Heart right ventricle (tissue), 16 donors: Measurements from ENCODE around the gene R3HCC1L. TPM values are rescaled to one million over a fixed set of nuclear protein-coding genes. Genes with fewer than 3 reads are reported as not detected.

Experiments used
- ATAC-seq, 8 donors: fragments of 200-7000 bp; cut with Tn5 transposase; one replicate each; pipeline ENCODE4 v1.9.1; 2020; ENCODE audit warnings: mild to moderate bottlenecking in 8 of 8, moderate library complexity in 8 of 8, moderate number of reproducible peaks in 1 of 8
- DNase-seq, 2 donors: peaks; one replicate each; pipeline ENCODE4 v3.0.0-alpha.2; 2020
- H3K27ac ChIP-seq, 10 donors: fragments of 200-600 bp; sonication (generic) in 2 of 10; one replicate each; pipeline versions ENCODE4 v1.5.0 to v1.8.0; 2020 to 2022; ENCODE audit warnings: mild to moderate bottlenecking in 3 of 10
- H3K27me3 ChIP-seq, 7 donors: fragments of 200-600 bp; one replicate each; pipeline ENCODE4 v1.8.0; 2021 to 2022; ENCODE audit warnings: mild to moderate bottlenecking in 2 of 7
- H3K36me3 ChIP-seq, 9 donors: fragments of 200-600 bp; sonication (generic) in 1 of 9; one replicate each; pipeline versions ENCODE4 v1.5.0 to v1.8.0; 2020 to 2022; ENCODE audit warnings: mild to moderate bottlenecking in 2 of 9
- H3K4me1 ChIP-seq, 9 donors: fragments of 200-600 bp; sonication (generic) in 1 of 9; one replicate each; pipeline versions ENCODE4 v1.5.0 to v1.8.0; 2020 to 2022; ENCODE audit warnings: mild to moderate bottlenecking in 4 of 9
- H3K4me3 ChIP-seq, 10 donors: fragments of 200-600 bp; sonication (generic) in 2 of 10; one replicate each; pipeline versions ENCODE4 v1.5.0 to v1.8.0; 2020 to 2022; ENCODE audit warnings: mild to moderate bottlenecking in 7 of 10, moderate library complexity in 2 of 10
- H3K9me3 ChIP-seq, 11 donors: fragments of 200-600 bp in 10 of 11; sonication (generic) in 2 of 11; one replicate each; pipeline versions ENCODE4 v1.5.0 to v1.8.0; 2013 to 2022; ENCODE audit warnings: mild to moderate bottlenecking in 2 of 11, control low read depth in 1 of 11, moderate library complexity in 1 of 11
- WGBS, 2 donors: extraction: QIAGEN DNeasy Blood & Tissue Kit; methylation state at CpG; one replicate each; pipeline ENCODE4 v1.1.7; 2013; ENCODE audit warnings: inconsistent platforms in 1 of 2; 5-methylcytosine and 5-hydroxymethylcytosine counted together
- intact Hi-C, 10 donors: fragments of 100-400 bp; cut with DNase I; formaldehyde crosslinking; loops; one replicate each; pipeline versions ENCODE4 v1.11.1 to v1.14.2; 2022
- polyA plus RNA-seq, 2 donors: library from polyadenylated mRNA; stranded (reverse); fragments of 200-250 nt; gene quantifications; one replicate each; pipeline ENCODE4 v1.2.3, GENCODE V29; 2013
- total RNA-seq, 10 donors: library from RNA; stranded (reverse); fragmentation: NEBNext Ultra II Directional in 3 of 10; extraction: Animal tissue kit (Norgen Biotek cat#: 25700) in 3 of 10; gene quantifications; one replicate each; pipeline versions ENCODE4 v1.2.1 to v1.2.4, GENCODE V29; 2021 to 2023
- TF ChIP-seq, protein P1 (sequence below), 9 donors: fragments of 200-600 bp; sonication (generic) in 2 of 9; IDR thresholded peaks; one replicate each; pipeline versions ENCODE4 v1.5.0 to v1.8.0; 2021 to 2022; ENCODE audit warnings: antibody characterized with exemption in 9 of 9, mild to moderate bottlenecking in 5 of 9, moderate library complexity in 1 of 9
- donor health status: Arrhythmogenic right ventricular cardiomyopathy.
- donor health status: ischemic (EF 13 %, LVEDD 7.1; RV severe dilation, severe dysfunction).
- donor health status: healthy with polysubstance abuse.
- donor health status: DM: no; HTN: yes; CAD: no.
- donor health status: DM: no; HTN: no; CAD: no.
- donor health status: ischemic (EF 25% LVEDD 6.9; RV normal size, moderate dysfunction).
- donor health status: ischemic (EF 25% LVEDD 5.7; RV mildly dilated, moderate dysfunction).
- donor health status: healthy.
- donor health status: DM: yes; HTN: yes; CAD: no.
- donor health status: Ischemic cardiomyopathy.
- donor health status: ischemic (EF 35%, LVEDD 5.7; RV mildly dilated, moderate dysfunction).
- donor health status: nonischemic (EF 11% LVEDD 7.7; RV severe dilation, severe dysfunction).
- donor health status: DM: yes; HTN: yes; CAD: no.
- donor health status: PGD.
- donor health status: ischemic (EF 29% LVEDD 5.4; RV normal size, mild dysfunction).
- donor health status: nonischemic (EF 23%, LVEDD 6.1; RV moderate dilation, normal function).

Gene R3HCC1L
- total and polyA plus RNA-seq, 12 donors = 3.3 to 6.9 (median 5.2) TPM

DNA sequence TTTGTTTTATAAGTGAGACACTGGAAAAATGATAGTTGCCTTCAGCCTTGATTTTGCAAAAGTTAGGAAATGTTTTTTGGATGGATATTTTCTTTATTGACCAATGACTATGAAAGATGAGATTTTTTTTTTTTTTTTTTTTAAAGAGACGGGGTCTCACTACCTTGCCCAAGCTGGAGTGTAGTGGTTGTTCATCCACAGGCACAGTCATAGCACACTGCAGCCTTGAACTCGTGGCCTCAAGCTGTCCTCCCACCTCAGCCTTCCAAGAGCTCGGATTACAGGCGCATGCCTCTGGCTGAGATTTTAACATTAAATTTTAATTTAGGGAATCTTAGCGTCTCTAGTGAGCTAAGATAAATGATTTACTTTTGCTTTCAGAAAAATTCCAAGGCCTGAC, 67.3 kb downstream of the R3HCC1L start:
- ATAC-seq (no peak), DNase-seq (no peak)
- Histone ChIP-seq H3K27me3 (no peaks in the 10 kb centered on the region), H3K36me3 (no peaks in the 10 kb centered on the region), H3K4me3 (no peak overlapping the region), H3K4me1 (peaks cover 0 to 16% (median 6%) of the 10 kb centered on the region in 9 donors), H3K9me3 (no peaks in the 10 kb centered on the region), H3K27ac (no peak overlapping the region)
- TF ChIP-seq, protein P1, sequence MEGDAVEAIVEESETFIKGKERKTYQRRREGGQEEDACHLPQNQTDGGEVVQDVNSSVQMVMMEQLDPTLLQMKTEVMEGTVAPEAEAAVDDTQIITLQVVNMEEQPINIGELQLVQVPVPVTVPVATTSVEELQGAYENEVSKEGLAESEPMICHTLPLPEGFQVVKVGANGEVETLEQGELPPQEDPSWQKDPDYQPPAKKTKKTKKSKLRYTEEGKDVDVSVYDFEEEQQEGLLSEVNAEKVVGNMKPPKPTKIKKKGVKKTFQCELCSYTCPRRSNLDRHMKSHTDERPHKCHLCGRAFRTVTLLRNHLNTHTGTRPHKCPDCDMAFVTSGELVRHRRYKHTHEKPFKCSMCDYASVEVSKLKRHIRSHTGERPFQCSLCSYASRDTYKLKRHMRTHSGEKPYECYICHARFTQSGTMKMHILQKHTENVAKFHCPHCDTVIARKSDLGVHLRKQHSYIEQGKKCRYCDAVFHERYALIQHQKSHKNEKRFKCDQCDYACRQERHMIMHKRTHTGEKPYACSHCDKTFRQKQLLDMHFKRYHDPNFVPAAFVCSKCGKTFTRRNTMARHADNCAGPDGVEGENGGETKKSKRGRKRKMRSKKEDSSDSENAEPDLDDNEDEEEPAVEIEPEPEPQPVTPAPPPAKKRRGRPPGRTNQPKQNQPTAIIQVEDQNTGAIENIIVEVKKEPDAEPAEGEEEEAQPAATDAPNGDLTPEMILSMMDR (IDR thresholded peaks at IDR 0.05) = no peak
- 95 to 96% methylated on average over 5 of the region's 5 CpGs for WGBS, 2 donors
- intact Hi-C loops = loop anchor here in 1 of 10 donors (5.0 kb wide), 1 partner anchor 439 kb away; no protein-coding TSS in a partner anchor

DNA sequence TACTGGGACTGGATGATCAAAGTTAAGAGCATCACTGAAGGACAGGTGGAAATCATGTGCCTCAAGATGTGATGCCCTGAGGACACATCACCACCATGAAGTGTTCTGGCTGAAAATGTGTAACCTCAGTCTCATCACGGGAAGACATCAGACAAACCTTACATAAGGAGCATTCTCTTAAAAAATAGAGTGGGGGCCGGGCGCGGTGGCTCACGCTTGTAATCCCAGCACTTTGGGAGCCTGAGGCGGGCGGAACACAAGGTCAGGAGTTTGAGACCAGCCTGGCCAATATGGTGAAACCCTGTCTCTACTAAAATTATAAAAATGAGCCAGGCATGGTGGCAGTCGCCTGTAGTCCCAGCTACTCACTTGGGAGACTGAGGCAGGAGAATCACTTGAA, 67.9 kb downstream of the R3HCC1L start:
- Histone ChIP-seq H3K27ac (no peak overlapping the region), H3K9me3 (no peaks in the 10 kb centered on the region), H3K4me1 (peaks cover 0 to 14% (median 5%) of the 10 kb centered on the region in 9 donors), H3K36me3 (no peaks in the 10 kb centered on the region), H3K4me3 (no peak overlapping the region), H3K27me3 (no peaks in the 10 kb centered on the region)
- TF ChIP-seq, protein P1 (IDR thresholded peaks at IDR 0.05) = no peak
- 92 to 99% methylated on average over 8 of the region's 8 CpGs for WGBS, 2 donors
- intact Hi-C loops = loop anchor here in 1 of 10 donors (5.0 kb wide), 1 partner anchor 440 kb away; no protein-coding TSS in a partner anchor
- ATAC-seq (no peak), DNase-seq (no peak)

- no peaks in the 10 kb centered on the region for H3K9me3 ChIP-seq
- H3K27ac ChIP-seq = no peak overlapping the region
- TF ChIP-seq, protein P1 (IDR thresholded peaks at IDR 0.05) = no peak
- peaks cover 0 to 29% (median 14%) of the 10 kb centered on the region in 9 donors for H3K36me3 ChIP-seq
- no peak for ATAC-seq
- WGBS, 2 donors = 87 to 94% methylated on average over 2 of the region's 2 CpGs
- H3K4me1 ChIP-seq = no peaks in the 10 kb centered on the region
- no peaks in the 10 kb centered on the region for H3K27me3 ChIP-seq
- no peak overlapping the region for H3K4me3 ChIP-seq
- intact Hi-C loops = no loop called here
- DNase-seq = no peak
Observed at GRCh38 chr10:98205351-98205750, 70.9 kb downstream of the R3HCC1L start.

DNA sequence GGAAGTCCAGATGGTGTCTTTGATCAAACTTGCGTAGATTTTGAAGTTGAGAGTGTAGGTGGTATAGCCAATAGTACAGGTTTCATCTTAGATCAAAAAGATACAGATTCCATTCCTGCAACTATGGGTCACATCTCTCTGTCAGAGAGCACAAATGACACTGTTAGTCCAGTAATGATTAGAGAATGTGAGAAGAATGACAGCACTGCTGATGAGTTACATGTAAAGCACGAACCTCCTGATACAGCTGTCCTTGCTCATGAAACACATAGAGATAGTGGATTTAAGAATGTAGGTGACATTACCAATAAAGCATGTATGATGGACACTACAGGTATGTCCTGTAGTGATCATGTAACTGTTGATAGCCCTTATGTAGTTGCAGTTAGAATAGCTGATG, 74.5 kb downstream of the R3HCC1L start:
- intact Hi-C loops = no loop called here

More for the DNA sequence above, 74.5 kb downstream of the R3HCC1L start:
- H3K4me3 ChIP-seq = no peak overlapping the region
- WGBS, 2 donors = 80 to 94% methylated on average over 2 of the region's 2 CpGs
- no peaks in the 10 kb centered on the region for H3K27me3 ChIP-seq
- no peak for DNase-seq
- no peak for ATAC-seq
- TF ChIP-seq, protein P1 (IDR thresholded peaks at IDR 0.05) = no peak
- peaks cover 0 to 14% (median 6%) of the 10 kb centered on the region in 9 donors for H3K4me1 ChIP-seq
- peaks cover 0 to 43% (median 14%) of the 10 kb centered on the region in 9 donors for H3K36me3 ChIP-seq
- no peaks in the 10 kb centered on the region for H3K9me3 ChIP-seq
- no peak overlapping the region for H3K27ac ChIP-seq
